Neutrophil (primary cell): ENCODE results near the gene BRIP1.

ENCODE experiments used
- H3K27ac ChIP-seq: fragments of 200-600 bp; sonication (generic); 2 replicates; pipeline ENCODE4 v1.5.1; 2016; ENCODE audit warnings: mild to moderate bottlenecking, moderate library complexity
- H3K27me3 ChIP-seq: fragments of 200-600 bp; sonication (generic); 2 replicates; pipeline ENCODE4 v1.6.0; 2016; ENCODE audit warnings: mild to moderate bottlenecking
- H3K36me3 ChIP-seq: fragments of 200-600 bp; sonication (generic); 2 replicates; pipeline ENCODE4 v1.5.1; 2017
- H3K4me1 ChIP-seq, 2 experiments: fragments of 200-600 bp in 1 of 2; sonication (generic) in 1 of 2; 1 replicate in 1 of 2; 2 replicates in 1 of 2; pipeline versions ENCODE4 v1.5.1 to v1.6.1; 2013 to 2016; ENCODE audit warnings: low read depth in 1 of 2, low read length in 1 of 2, mild to moderate bottlenecking in 1 of 2, moderate library complexity in 1 of 2; ENCODE audit not compliant: control insufficient read depth in 1 of 2, insufficient read depth in 1 of 2
- H3K4me3 ChIP-seq, 2 experiments: fragments of 200-600 bp in 1 of 2; sonication (generic) in 1 of 2; 1 replicate in 1 of 2; 2 replicates in 1 of 2; pipeline ENCODE4 v1.5.1; 2013 to 2016; ENCODE audit warnings: low read depth in 1 of 2, low read length in 1 of 2, mild to moderate bottlenecking in 1 of 2, moderate library complexity in 1 of 2
- H3K9me3 ChIP-seq: fragments of 200-600 bp; sonication (generic); 2 replicates; pipeline ENCODE4 v1.5.1; 2016
- CTCF ChIP-seq: fragments of 200-600 bp; sonication (generic); IDR thresholded peaks from 2 replicates; pipeline ENCODE4 v1.5.1; 2016; ENCODE audit warnings: antibody characterized with exemption

The BRIP1 gene

GRCh38 chr17:61715348-61715747, 148.0 kb downstream of the BRIP1 start:
- TF ChIP-seq CTCF: no peak

GRCh38 chr17:61714300-61714699, 149.0 kb downstream of the BRIP1 start:
- no peaks in the 10 kb centered on the region for H3K4me1 ChIP-seq
- peaks cover 12% of the 10 kb centered on the region for H3K36me3 ChIP-seq
- no peak overlapping the region for H3K4me3 ChIP-seq
- peaks cover 4% of the 10 kb centered on the region for H3K9me3 ChIP-seq
- H3K27me3 ChIP-seq: no peaks in the 10 kb centered on the region
- no peak overlapping the region for H3K27ac ChIP-seq
- no peak for TF ChIP-seq CTCF

More at GRCh38 chr17:61715348-61715747, 148.0 kb downstream of the BRIP1 start:
- H3K4me1 ChIP-seq: no peaks in the 10 kb centered on the region
- H3K27me3 ChIP-seq: no peaks in the 10 kb centered on the region
- H3K9me3 ChIP-seq: peaks cover 4% of the 10 kb centered on the region
- no peak overlapping the region for H3K4me3 ChIP-seq
- H3K36me3 ChIP-seq: peaks cover 12% of the 10 kb centered on the region
- H3K27ac ChIP-seq: no peak overlapping the region

- H3K27ac ChIP-seq: no peak overlapping the region
- no peak overlapping the region for H3K4me3 ChIP-seq
Observed at GRCh38 chr17:61713035-61713434, 150.3 kb downstream of the BRIP1 start.

GRCh38 chr17:61710546-61710945, 152.8 kb downstream of the BRIP1 start:
- no peaks in the 10 kb centered on the region for H3K4me1 ChIP-seq
- H3K27ac ChIP-seq: no peak overlapping the region
- no peak for TF ChIP-seq CTCF
- no peaks in the 10 kb centered on the region for H3K27me3 ChIP-seq
- no peaks in the 10 kb centered on the region for H3K9me3 ChIP-seq
- H3K36me3 ChIP-seq: peaks cover 12% of the 10 kb centered on the region
- H3K4me3 ChIP-seq: no peak overlapping the region

More at GRCh38 chr17:61713035-61713434, 150.3 kb downstream of the BRIP1 start:
- Histone ChIP-seq H3K27me3 (no peaks in the 10 kb centered on the region), H3K9me3 (peaks cover 4% of the 10 kb centered on the region), H3K4me1 (no peaks in the 10 kb centered on the region), H3K36me3 (peaks cover 12% of the 10 kb centered on the region)
- no peak for TF ChIP-seq CTCF

- H3K4me3 ChIP-seq: no peak overlapping the region
- H3K4me1 ChIP-seq: no peaks in the 10 kb centered on the region
- no peak overlapping the region for H3K27ac ChIP-seq
- H3K27me3 ChIP-seq: no peaks in the 10 kb centered on the region
- TF ChIP-seq CTCF: no peak
- no peaks in the 10 kb centered on the region for H3K9me3 ChIP-seq
- peaks cover 12% of the 10 kb centered on the region for H3K36me3 ChIP-seq
Observed at GRCh38 chr17:61709567-61709966, 153.8 kb downstream of the BRIP1 start.

- TF ChIP-seq CTCF: no peak
- Histone ChIP-seq H3K4me3 (no peak overlapping the region), H3K36me3 (no peaks in the 10 kb centered on the region), H3K9me3 (peaks cover 5% of the 10 kb centered on the region), H3K27me3 (no peaks in the 10 kb centered on the region), H3K4me1 (no peaks in the 10 kb centered on the region), H3K27ac (no peak overlapping the region)
Observed at GRCh38 chr17:61704935-61705449, 158.3 kb downstream of the BRIP1 start.
